ENCODE measurements around the gene GPR173.

The GPR173 gene

DNA sequence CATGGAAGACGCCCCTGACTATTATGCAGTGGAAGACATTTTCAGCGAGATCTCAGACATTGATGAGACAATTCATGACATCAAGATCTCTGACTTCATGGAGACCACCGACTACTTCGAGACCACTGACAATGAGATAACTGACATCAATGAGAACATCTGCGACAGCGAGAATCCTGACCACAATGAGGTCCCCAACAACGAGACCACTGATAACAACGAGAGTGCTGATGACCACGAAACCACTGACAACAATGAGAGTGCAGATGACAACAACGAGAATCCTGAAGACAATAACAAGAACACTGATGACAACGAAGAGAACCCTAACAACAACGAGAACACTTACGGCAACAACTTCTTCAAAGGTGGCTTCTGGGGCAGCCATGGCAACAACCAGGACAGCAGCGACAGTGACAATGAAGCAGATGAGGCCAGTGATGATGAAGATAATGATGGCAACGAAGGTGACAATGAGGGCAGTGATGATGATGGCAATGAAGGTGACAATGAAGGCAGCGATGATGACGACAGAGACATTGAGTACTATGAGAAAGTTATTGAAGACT lies 37.2 kb downstream of the GPR173 start:
- H3K9me3 ChIP-seq (ENCODE audit: insufficient read depth, low read length) = no peaks in the 10 kb centered on the region
- H3K4me3 ChIP-seq (ENCODE audit: insufficient read length, low read depth) = no peak overlapping the region
- DNase-seq (ENCODE audit: low read depth, low spot score) = no peak
- H3K27me3 ChIP-seq (ENCODE audit: insufficient read depth, insufficient read length) = no peaks in the 10 kb centered on the region
- TF ChIP-seq YY1 (IDR thresholded peaks at IDR 0.05; ENCODE audit: insufficient read depth, insufficient read length) = no peak
- no peak for TF ChIP-seq SUZ12 (IDR thresholded peaks at IDR 0.05; ENCODE audit: extremely low read depth, insufficient read depth, insufficient read length)
- H3K36me3 ChIP-seq (ENCODE audit: insufficient read depth, insufficient read length, low read length) = peaks cover 53% of the 10 kb centered on the region
- peaks cover 2% of the 10 kb centered on the region for H3K4me1 ChIP-seq (ENCODE audit: insufficient read depth, insufficient read length)
- H3K9ac ChIP-seq (ENCODE audit: insufficient read length, low read depth) = no peak overlapping the region

DNA sequence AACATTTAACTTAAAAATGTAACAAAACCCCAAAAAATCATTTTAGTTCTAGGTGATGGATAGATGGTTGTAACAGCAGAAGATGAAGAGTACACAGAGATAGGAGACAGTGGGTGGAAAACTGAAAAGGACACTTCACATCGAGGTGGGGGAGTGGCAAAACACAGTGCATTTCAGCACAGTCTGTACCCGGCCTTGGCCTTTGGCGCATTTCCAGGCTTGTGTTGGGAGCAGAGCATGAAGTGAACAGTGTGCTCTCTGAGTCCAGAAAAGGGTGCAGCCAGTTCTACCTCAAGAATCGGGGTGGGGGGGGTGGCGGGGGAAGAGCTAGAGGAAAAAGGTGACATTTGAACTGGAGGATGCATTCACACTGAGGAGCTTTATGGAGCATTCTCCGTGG lies 37.9 kb downstream of the GPR173 start:
- Histone ChIP-seq H3K9me3 (ENCODE audit: insufficient read depth, low read length) (no peaks in the 10 kb centered on the region), H3K4me3 (ENCODE audit: insufficient read length, low read depth) (no peak overlapping the region), H3K9ac (ENCODE audit: insufficient read length, low read depth) (no peak overlapping the region), H3K27me3 (ENCODE audit: insufficient read depth, insufficient read length) (no peaks in the 10 kb centered on the region), H3K36me3 (ENCODE audit: insufficient read depth, insufficient read length, low read length) (peaks cover 53% of the 10 kb centered on the region), H3K4me1 (ENCODE audit: insufficient read depth, insufficient read length) (peaks cover 2% of the 10 kb centered on the region)
- no peak for DNase-seq (ENCODE audit: low read depth, low spot score)
- TF ChIP-seq YY1 (IDR thresholded peaks at IDR 0.05; ENCODE audit: insufficient read depth, insufficient read length) (no peak), ZNF274 (IDR thresholded peaks at IDR 0.05; ENCODE audit: low read depth, low read length) (no peak), SUZ12 (IDR thresholded peaks at IDR 0.05; ENCODE audit: extremely low read depth, insufficient read depth, insufficient read length) (no peak)

DNA sequence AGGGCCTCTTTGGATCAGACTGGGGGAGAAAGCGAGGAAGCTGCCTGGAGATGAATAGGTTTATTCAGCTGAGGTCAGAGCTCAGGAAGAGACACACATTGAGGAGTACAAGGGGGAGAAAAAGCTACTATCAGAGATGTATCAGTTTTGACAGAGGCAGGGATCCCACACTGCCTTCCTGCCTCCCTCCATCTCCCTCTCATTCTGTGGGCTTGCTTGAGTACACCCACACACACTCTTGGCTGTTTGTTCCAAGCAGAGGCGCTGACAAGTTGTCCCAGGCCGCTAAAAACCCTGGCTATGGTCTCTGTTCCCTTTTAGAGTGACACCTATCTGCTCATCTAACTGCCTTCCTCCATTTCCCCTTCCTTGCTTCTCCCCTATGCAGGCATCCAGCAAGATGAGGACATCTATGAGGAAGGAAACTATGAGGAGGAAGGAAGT lies 38.8 kb downstream of the GPR173 start:
- no peak for DNase-seq (ENCODE audit: low read depth, low spot score)
- no peak for TF ChIP-seq YY1 (IDR thresholded peaks at IDR 0.05; ENCODE audit: insufficient read depth, insufficient read length)
- peaks cover 2% of the 10 kb centered on the region for H3K4me1 ChIP-seq (ENCODE audit: insufficient read depth, insufficient read length)
- H3K36me3 ChIP-seq (ENCODE audit: insufficient read depth, insufficient read length, low read length) = peaks cover 53% of the 10 kb centered on the region
- no peaks in the 10 kb centered on the region for H3K9me3 ChIP-seq (ENCODE audit: insufficient read depth, low read length)
- no peak overlapping the region for H3K9ac ChIP-seq (ENCODE audit: insufficient read length, low read depth)
- H3K4me3 ChIP-seq (ENCODE audit: insufficient read length, low read depth) = no peak overlapping the region
- no peaks in the 10 kb centered on the region for H3K27me3 ChIP-seq (ENCODE audit: insufficient read depth, insufficient read length)

DNA sequence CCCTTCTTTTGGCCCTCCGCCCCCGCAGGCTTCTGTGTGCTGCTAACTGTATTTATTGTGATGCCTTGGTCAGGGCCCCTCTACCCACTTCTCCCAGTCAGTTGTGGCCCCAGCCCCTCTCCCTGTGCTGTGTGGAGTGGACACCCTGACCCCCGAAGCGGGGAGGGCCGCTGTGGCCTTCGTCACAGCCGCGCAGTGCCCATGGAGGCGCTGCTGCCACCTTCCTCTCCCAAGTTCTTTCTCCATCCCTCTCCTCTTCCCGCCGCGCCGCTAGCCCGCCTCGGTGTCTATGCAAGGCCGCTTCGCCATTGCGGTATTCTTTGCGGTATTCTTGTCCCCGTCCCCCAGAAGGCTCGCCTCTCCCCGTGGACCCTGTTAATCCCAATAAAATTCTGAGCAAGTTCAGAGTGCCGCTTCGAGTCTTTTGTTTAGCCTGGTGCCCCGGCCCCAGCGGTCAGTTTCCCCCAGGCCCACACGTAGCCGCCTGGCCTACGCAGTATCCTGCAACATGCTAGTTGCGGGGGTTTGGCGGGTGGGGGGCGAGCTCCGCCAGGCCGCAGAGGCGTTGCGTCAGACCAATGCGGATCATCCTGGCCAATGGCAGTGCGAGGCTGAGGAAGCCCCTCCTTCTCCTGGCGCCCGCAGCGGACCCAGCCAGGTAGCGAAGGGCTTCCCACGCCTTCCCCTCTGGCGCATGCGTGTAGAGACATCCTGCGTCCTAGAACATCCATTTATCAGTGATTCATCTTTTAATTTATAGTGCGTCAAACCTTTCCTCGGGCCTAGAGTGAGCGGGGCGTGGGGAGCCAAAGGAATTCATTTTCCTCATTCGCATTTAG lies 39.8 kb downstream of the GPR173 start:
- no peak overlapping the region for H3K4me3 ChIP-seq (ENCODE audit: insufficient read length, low read depth)
- TF ChIP-seq ZNF274 (IDR thresholded peaks at IDR 0.05; ENCODE audit: low read depth, low read length) (no peak), YY1 (IDR thresholded peaks at IDR 0.05; ENCODE audit: insufficient read depth, insufficient read length) (no peak), SUZ12 (IDR thresholded peaks at IDR 0.05; ENCODE audit: extremely low read depth, insufficient read depth, insufficient read length) (no peak)
- no peaks in the 10 kb centered on the region for H3K9me3 ChIP-seq (ENCODE audit: insufficient read depth, low read length)
- no peak for DNase-seq (ENCODE audit: low read depth, low spot score)
- H3K9ac ChIP-seq (ENCODE audit: insufficient read length, low read depth) = no peak overlapping the region
- no peaks in the 10 kb centered on the region for H3K27me3 ChIP-seq (ENCODE audit: insufficient read depth, insufficient read length)
- H3K4me1 ChIP-seq (ENCODE audit: insufficient read depth, insufficient read length) = peaks cover 2% of the 10 kb centered on the region
- H3K36me3 ChIP-seq (ENCODE audit: insufficient read depth, insufficient read length, low read length) = peaks cover 53% of the 10 kb centered on the region

DNA sequence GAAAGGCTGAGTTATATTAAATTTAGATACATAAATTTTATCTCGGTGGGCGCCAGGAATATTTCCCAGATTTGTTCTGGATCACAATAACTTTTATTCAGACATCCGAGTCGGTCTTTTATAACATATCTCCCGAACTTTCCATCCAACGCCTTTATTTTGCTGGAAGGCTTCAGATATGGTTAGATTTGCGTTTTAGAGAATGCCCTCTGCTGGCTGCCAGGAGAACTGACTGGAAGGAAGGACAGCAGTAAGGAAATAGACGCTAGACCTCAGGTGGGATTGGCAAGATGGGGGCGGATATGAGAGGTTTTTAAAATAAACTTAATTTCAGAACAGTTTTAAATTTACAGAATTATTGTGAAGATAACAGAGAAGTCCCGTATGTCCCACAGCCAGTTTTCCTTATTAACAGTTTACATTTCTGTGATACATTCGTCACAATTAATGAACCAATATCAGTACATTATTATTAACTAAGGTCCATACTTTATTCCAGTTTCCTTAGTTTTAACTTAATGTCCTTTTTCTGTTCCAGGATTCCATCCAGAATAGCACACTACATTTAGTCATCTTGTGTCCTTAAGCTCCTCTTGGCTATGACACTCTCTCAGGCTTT lies 40.7 kb downstream of the GPR173 start:
- H3K27me3 ChIP-seq (ENCODE audit: insufficient read depth, insufficient read length) = no peaks in the 10 kb centered on the region
- H3K4me3 ChIP-seq (ENCODE audit: insufficient read length, low read depth) = no peak overlapping the region
- H3K36me3 ChIP-seq (ENCODE audit: insufficient read depth, insufficient read length, low read length) = peaks cover 44% of the 10 kb centered on the region
- no peak for TF ChIP-seq SUZ12 (IDR thresholded peaks at IDR 0.05; ENCODE audit: extremely low read depth, insufficient read depth, insufficient read length)
- no peak for TF ChIP-seq ZNF274 (IDR thresholded peaks at IDR 0.05; ENCODE audit: low read depth, low read length)
- no peak for TF ChIP-seq YY1 (IDR thresholded peaks at IDR 0.05; ENCODE audit: insufficient read depth, insufficient read length)
- DNase-seq (ENCODE audit: low read depth, low spot score) = no peak
- H3K9me3 ChIP-seq (ENCODE audit: insufficient read depth, low read length) = no peaks in the 10 kb centered on the region
- no peak overlapping the region for H3K9ac ChIP-seq (ENCODE audit: insufficient read length, low read depth)
- peaks cover 2% of the 10 kb centered on the region for H3K4me1 ChIP-seq (ENCODE audit: insufficient read depth, insufficient read length)

DNA sequence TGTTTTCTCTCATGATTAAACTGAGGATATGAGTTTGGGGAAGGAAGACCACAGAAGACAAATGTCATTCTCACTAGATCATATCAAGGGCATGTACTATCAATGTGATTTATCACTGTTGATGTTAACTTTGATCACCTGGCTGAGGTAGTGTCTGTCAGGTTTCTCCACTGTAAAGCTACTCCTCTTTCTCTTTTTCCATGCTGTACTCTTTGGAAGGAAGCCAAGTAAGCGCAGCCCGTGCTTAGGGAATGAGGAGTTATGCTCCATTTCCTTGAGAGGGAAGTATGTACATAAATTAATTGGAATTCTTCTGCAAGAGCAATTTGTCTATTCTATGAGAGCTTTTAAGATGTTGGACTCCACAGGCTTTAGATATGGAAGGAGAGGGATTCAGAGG lies 41.3 kb downstream of the GPR173 start:
- H3K27me3 ChIP-seq (ENCODE audit: insufficient read depth, insufficient read length) = no peaks in the 10 kb centered on the region
- peaks cover 38% of the 10 kb centered on the region for H3K36me3 ChIP-seq (ENCODE audit: insufficient read depth, insufficient read length, low read length)
- no peak overlapping the region for H3K9ac ChIP-seq (ENCODE audit: insufficient read length, low read depth)
- H3K4me1 ChIP-seq (ENCODE audit: insufficient read depth, insufficient read length) = peaks cover 2% of the 10 kb centered on the region
- no peak overlapping the region for H3K4me3 ChIP-seq (ENCODE audit: insufficient read length, low read depth)
- no peak for TF ChIP-seq YY1 (IDR thresholded peaks at IDR 0.05; ENCODE audit: insufficient read depth, insufficient read length)
- no peak for TF ChIP-seq SUZ12 (IDR thresholded peaks at IDR 0.05; ENCODE audit: extremely low read depth, insufficient read depth, insufficient read length)
- no peak for TF ChIP-seq ZNF274 (IDR thresholded peaks at IDR 0.05; ENCODE audit: low read depth, low read length)
- no peak for DNase-seq (ENCODE audit: low read depth, low spot score)
- H3K9me3 ChIP-seq (ENCODE audit: insufficient read depth, low read length) = no peaks in the 10 kb centered on the region

DNA sequence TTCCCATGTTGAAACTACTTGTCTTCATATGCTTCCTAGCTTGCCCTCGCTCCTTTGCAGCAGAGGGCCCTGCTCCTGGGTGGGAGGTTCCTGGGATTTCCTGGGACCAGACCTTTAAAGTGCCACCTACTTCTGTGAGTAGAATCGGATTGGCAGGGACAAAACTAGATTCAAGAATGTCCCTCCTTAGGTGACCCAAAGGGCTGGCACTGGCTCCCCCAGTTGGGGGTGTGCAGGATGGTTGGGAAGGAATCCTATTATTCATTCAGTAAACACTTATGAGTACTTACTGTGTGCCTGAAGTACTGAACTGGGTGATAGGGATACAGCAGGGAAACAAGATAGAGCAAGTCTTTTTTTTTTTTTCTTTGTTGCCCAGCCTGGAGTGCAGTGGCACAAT lies 42.8 kb downstream of the GPR173 start:
- H3K36me3 ChIP-seq (ENCODE audit: insufficient read depth, insufficient read length, low read length) = peaks cover 26% of the 10 kb centered on the region
- no peak for TF ChIP-seq SUZ12 (IDR thresholded peaks at IDR 0.05; ENCODE audit: extremely low read depth, insufficient read depth, insufficient read length)
- no peak for TF ChIP-seq ZNF274 (IDR thresholded peaks at IDR 0.05; ENCODE audit: low read depth, low read length)
- no peak for TF ChIP-seq YY1 (IDR thresholded peaks at IDR 0.05; ENCODE audit: insufficient read depth, insufficient read length)
- H3K9me3 ChIP-seq (ENCODE audit: insufficient read depth, low read length) = no peaks in the 10 kb centered on the region

More for the DNA sequence above, 42.8 kb downstream of the GPR173 start:
- peaks cover 2% of the 10 kb centered on the region for H3K4me1 ChIP-seq (ENCODE audit: insufficient read depth, insufficient read length)
- H3K27me3 ChIP-seq (ENCODE audit: insufficient read depth, insufficient read length) = no peaks in the 10 kb centered on the region
- no peak overlapping the region for H3K9ac ChIP-seq (ENCODE audit: insufficient read length, low read depth)
- no peak overlapping the region for H3K4me3 ChIP-seq (ENCODE audit: insufficient read length, low read depth)
- DNase-seq (ENCODE audit: low read depth, low spot score) = no peak

All from NT2/D1 (cell line).